Uterus (tissue), 4 donors: ENCODE results near the gene IL6ST. TPM values are rescaled to one million over a fixed set of nuclear protein-coding genes. Genes with fewer than 3 reads are reported as not detected.

Experiments
- DNase-seq, 2 donors: peaks; one replicate each; pipeline ENCODE4 v3.0.0-alpha.2; 2019 to 2020
- H3K27ac ChIP-seq, 2 donors: fragments of 200-600 bp; sonication (generic); 1 replicate in 1 of 2; 2 replicates in 1 of 2; pipeline ENCODE4 v1.5.1; 2016 to 2018
- H3K27me3 ChIP-seq, 2 donors: fragments of 200-600 bp; sonication (generic); one replicate each; pipeline ENCODE4 v1.5.1; 2018 to 2019; ENCODE audit warnings: control low read depth in 1 of 2
- H3K36me3 ChIP-seq, 2 donors: fragments of 200-600 bp; sonication (generic); one replicate each; pipeline ENCODE4 v1.5.1; 2019; ENCODE audit warnings: control low read depth in 1 of 2
- H3K4me1 ChIP-seq, 2 donors: fragments of 200-600 bp; sonication (generic); one replicate each; pipeline ENCODE4 v1.5.1; 2018 to 2019; ENCODE audit warnings: control low read depth in 1 of 2
- H3K4me3 ChIP-seq, 2 donors: fragments of 200-600 bp; sonication (generic); 1 replicate in 1 of 2; 2 replicates in 1 of 2; pipeline ENCODE4 v1.5.1; 2018 to 2019; ENCODE audit warnings: mild to moderate bottlenecking in 1 of 2
- H3K9me3 ChIP-seq, 2 donors: fragments of 200-600 bp; sonication (generic); one replicate each; pipeline ENCODE4 v1.5.1; 2019; ENCODE audit warnings: control low read depth in 1 of 2
- POLR2A ChIP-seq, 2 donors: fragments of 450-650 bp; IDR thresholded peaks; one replicate each; pipeline ENCODE4 v1.6.1; 2016; ENCODE audit warnings: antibody characterized with exemption in 2 of 2, mild to moderate bottlenecking in 1 of 2, moderate library complexity in 1 of 2
- intact Hi-C: fragments of 100-400 bp; cut with DNase I; formaldehyde crosslinking; loops from one replicate; pipeline ENCODE4 v1.15.1; 2023; ENCODE audit warnings: low total_unique reads
- total RNA-seq, 4 donors: library from RNA; depleted of rRNA in 3 of 4; stranded (reverse); fragments of >200 nt in 3 of 4; gene quantifications; one replicate each; pipeline versions ENCODE4 v1.1.0 to v1.2.4, GENCODE V29; 2014 to 2023
- TF ChIP-seq, protein P1 (sequence below), 4 experiments: fragments of 200-600 bp in 2 of 4; fragments of 450-650 bp in 2 of 4; sonication (generic) in 2 of 4; IDR thresholded peaks; one replicate each; pipeline ENCODE4 v1.5.1; 2016 to 2019; ENCODE audit warnings: antibody characterized with exemption in 4 of 4, mild to moderate bottlenecking in 2 of 4, moderate library complexity in 1 of 4
- donor health status: DM: yes; HTN: yes; CAD: no.

IL6ST gene
- total RNA-seq, 4 donors from 2014 or later: 147 to 414 (median 364) TPM

- no peaks in the 10 kb centered on the region for H3K4me1 ChIP-seq
- intact Hi-C loops: no loop called here
- no peak for TF ChIP-seq POLR2A (IDR thresholded peaks at IDR 0.05)
- TF ChIP-seq, protein P1, sequence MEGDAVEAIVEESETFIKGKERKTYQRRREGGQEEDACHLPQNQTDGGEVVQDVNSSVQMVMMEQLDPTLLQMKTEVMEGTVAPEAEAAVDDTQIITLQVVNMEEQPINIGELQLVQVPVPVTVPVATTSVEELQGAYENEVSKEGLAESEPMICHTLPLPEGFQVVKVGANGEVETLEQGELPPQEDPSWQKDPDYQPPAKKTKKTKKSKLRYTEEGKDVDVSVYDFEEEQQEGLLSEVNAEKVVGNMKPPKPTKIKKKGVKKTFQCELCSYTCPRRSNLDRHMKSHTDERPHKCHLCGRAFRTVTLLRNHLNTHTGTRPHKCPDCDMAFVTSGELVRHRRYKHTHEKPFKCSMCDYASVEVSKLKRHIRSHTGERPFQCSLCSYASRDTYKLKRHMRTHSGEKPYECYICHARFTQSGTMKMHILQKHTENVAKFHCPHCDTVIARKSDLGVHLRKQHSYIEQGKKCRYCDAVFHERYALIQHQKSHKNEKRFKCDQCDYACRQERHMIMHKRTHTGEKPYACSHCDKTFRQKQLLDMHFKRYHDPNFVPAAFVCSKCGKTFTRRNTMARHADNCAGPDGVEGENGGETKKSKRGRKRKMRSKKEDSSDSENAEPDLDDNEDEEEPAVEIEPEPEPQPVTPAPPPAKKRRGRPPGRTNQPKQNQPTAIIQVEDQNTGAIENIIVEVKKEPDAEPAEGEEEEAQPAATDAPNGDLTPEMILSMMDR (IDR thresholded peaks at IDR 0.05): no peak
- H3K27ac ChIP-seq: no peak overlapping the region
- no peaks in the 10 kb centered on the region for H3K36me3 ChIP-seq
- H3K4me3 ChIP-seq: no peak overlapping the region
- DNase-seq: no peak
- no peaks in the 10 kb centered on the region for H3K27me3 ChIP-seq
- no peaks in the 10 kb centered on the region for H3K9me3 ChIP-seq
Observed at GRCh38 chr5:55914971-55915370, 79.8 kb downstream of the IL6ST start.

DNA sequence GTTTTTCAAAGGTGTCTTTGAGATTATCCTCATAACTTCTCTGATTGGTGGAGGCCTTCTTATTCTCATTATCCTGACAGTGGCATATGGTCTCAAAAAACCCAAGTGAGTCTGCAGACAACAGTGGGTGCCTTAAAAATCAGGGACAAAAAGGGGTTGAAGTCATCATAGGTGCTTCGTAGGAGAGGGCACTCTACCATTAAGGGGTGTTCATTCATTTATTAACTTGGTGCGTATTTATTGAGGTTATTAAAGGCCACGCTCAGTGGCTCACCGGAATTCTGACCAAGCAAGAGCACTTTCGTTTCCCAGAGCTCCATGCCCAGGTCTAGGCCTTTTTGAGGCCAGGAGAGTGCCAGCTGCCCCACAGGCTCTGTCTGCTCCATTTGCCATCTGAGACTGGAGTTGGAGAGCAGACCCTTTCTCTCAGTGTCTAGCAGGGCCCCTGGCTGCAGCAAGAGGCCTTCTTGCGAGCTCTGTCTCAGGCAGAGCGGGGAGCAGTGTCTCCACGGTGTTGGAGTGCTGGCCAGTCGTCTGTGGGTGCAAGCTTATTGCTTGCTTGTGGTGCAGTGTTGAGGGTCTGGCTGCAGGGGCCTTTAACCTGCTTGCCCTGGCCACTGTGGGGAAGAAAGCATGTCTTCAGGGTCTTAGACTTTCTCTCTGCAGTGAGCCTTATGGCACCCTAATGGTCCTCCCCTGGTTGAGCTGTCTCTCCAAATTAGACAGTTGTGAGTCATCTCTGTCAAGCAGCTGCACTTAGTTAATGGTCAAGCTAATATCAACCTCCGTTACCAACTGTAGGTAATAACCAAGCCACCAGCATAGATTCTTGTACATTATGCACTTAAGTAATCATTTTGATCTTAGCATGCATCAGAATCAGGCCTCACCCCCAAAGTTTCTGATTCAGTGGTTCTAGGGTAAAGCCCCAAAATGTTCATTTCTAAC, 81.0 kb downstream of the IL6ST start:
- Histone ChIP-seq H3K27ac (no peak overlapping the region), H3K9me3 (no peaks in the 10 kb centered on the region), H3K4me3 (no peak overlapping the region), H3K27me3 (no peaks in the 10 kb centered on the region), H3K36me3 (no peaks in the 10 kb centered on the region), H3K4me1 (no peaks in the 10 kb centered on the region)
- no peak for DNase-seq
- no peak for TF ChIP-seq POLR2A (IDR thresholded peaks at IDR 0.05)
- TF ChIP-seq, protein P1 (IDR thresholded peaks at IDR 0.05): no peak
- intact Hi-C loops: no loop called here

DNA sequence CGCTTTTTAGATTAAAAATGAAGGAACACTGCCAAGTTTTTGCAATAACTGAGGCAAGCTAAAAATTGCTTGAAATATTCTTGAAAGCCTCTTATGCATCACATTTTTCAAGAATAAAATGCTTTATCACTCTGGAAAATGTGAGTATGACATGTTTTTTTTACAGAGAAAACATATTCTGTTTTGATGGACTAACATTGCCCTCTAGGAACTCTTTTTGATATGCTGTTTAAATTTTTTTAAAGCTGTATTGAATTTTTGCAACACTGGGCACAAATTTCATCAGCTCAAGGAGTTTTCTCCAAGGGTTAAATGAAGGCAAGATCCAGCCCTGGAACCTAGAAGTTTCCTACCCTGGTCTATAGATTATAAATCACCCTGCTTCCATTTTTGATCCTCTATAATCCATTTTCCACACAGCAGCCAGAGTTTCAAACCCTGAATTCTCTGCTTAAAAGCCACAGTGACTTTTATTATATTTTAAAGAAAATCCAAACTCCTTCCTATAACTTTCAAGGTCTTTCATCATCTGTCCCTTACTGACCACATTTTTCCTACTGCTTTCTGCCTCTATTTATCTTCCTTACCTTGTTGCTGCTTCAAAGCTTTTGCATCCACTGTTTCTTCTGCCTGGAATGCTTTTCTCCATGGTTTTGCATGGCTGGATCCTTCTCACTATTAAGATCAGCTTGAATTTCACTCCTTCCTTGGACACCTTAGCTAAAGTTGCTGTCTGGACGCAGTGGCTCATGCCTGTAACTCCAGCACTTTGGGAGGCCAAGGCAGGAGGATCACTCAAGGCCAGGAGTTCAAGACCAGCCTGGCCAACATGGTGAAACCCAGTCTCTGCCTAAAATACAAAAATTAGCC, 82.7 kb downstream of the IL6ST start:
- no peak for DNase-seq

GRCh38 chr5:55908804-55909203, 86.0 kb downstream of the IL6ST start:
- DNase-seq: no peak
- H3K36me3 ChIP-seq: no peaks in the 10 kb centered on the region
- intact Hi-C loops: no loop called here
- no peaks in the 10 kb centered on the region for H3K9me3 ChIP-seq
- TF ChIP-seq, protein P1 (IDR thresholded peaks at IDR 0.05): no peak
- TF ChIP-seq POLR2A (IDR thresholded peaks at IDR 0.05): no peak
- no peak overlapping the region for H3K4me3 ChIP-seq
- no peaks in the 10 kb centered on the region for H3K4me1 ChIP-seq
- no peak overlapping the region for H3K27ac ChIP-seq
- no peaks in the 10 kb centered on the region for H3K27me3 ChIP-seq

More for the DNA sequence above, 82.7 kb downstream of the IL6ST start:
- Histone ChIP-seq H3K9me3 (no peaks in the 10 kb centered on the region), H3K27ac (no peak overlapping the region), H3K4me1 (no peaks in the 10 kb centered on the region), H3K36me3 (no peaks in the 10 kb centered on the region), H3K27me3 (no peaks in the 10 kb centered on the region), H3K4me3 (no peak overlapping the region)
- intact Hi-C loops: no loop called here
- TF ChIP-seq, protein P1 (IDR thresholded peaks at IDR 0.05): no peak
- TF ChIP-seq POLR2A (IDR thresholded peaks at IDR 0.05): no peak
